PC-3 (cell line): Measurements from ENCODE around the gene AXL. TPM values are rescaled to one million over a fixed set of nuclear protein-coding genes. Genes with fewer than 3 reads are reported as not detected.
A peak's percentile ranks its signal among the peaks of the same experiment; 100 is the strongest.

Experiments used
- ATAC-seq: fragments of 200-7000 bp; cut with Tn5 transposase; 2 replicates; pipeline ENCODE4 v1.9.1; 2020; ENCODE audit warnings: mild to moderate bottlenecking, moderate library complexity
- Bru-seq: library from RNA; stranded (reverse); fragments of 400-500 nt; gene quantifications from one replicate; lab custom pipeline; 2021; lab: Mats Ljungman, UMichigan
- BruChase-seq, 2 experiments: library from RNA; stranded (reverse); fragments of 400-500 nt; gene quantifications; one replicate each; lab custom pipeline; 2021; lab: Mats Ljungman, UMichigan
- BruUV-seq: library from RNA; stranded (reverse); fragments of 400-500 nt; replicated peaks from 2 replicates; lab custom pipeline; 2021; lab: Mats Ljungman, UMichigan
- CTCF ChIA-PET: fragments of 300-600 bp; sonication (Branson Sonifier 250); formaldehyde crosslinking; loops from one replicate; lab custom pipeline; 2022; ENCODE audit warnings: antibody characterized with exemption; lab: Charles Lee
- POLR2A ChIA-PET: fragments of 300-600 bp; sonication (Branson Sonifier 250); formaldehyde crosslinking; loops from one replicate; lab custom pipeline; 2022; ENCODE audit warnings: antibody characterized with exemption; ENCODE audit not compliant: unreplicated experiment; lab: Charles Lee
- DNase-seq: peaks from one replicate; pipeline ENCODE4 v3.0.0-alpha.2; 2015
- H2AFZ ChIP-seq: fragments of 300-600 bp; sonication (generic); 2 replicates; pipeline ENCODE4 v1.6.0; 2016; ENCODE audit warnings: antibody characterized with exemption, low read length
- H3F3A ChIP-seq: fragments of 300-600 bp; sonication (generic); one replicate; pipeline ENCODE4 v1.6.0; 2017; ENCODE audit warnings: antibody characterized with exemption, low read length, control low read depth, mild to moderate bottlenecking; ENCODE audit not compliant: unreplicated experiment
- H3K27ac ChIP-seq: fragments of 300-600 bp; sonication (generic); 2 replicates; pipeline ENCODE4 v1.5.1; 2016; ENCODE audit warnings: mild to moderate bottlenecking, low read length
- H3K27me3 ChIP-seq: fragments of 300-600 bp; sonication (generic); 2 replicates; pipeline ENCODE4 v1.6.1; 2016; ENCODE audit warnings: low read length, mixed read lengths
- H3K36me3 ChIP-seq: fragments of 300-600 bp; sonication (generic); 2 replicates; pipeline ENCODE4 v1.6.1; 2016; ENCODE audit warnings: low read depth, mixed run types, low read length, mixed read lengths
- H3K4me1 ChIP-seq: fragments of 300-600 bp; sonication (generic); 2 replicates; pipeline ENCODE4 v1.5.1; 2016; ENCODE audit warnings: low read length; ENCODE audit not compliant: insufficient read depth
- H3K4me2 ChIP-seq: fragments of 300-600 bp; sonication (generic); 2 replicates; pipeline ENCODE4 v1.6.0; 2016; ENCODE audit warnings: low read length
- H3K4me3 ChIP-seq: fragments of 300-600 bp; sonication (generic); 2 replicates; pipeline ENCODE4 v1.5.1; 2016; ENCODE audit warnings: mild to moderate bottlenecking, low read length, mixed read lengths
- H3K79me2 ChIP-seq: fragments of 300-600 bp; sonication (generic); 2 replicates; pipeline ENCODE4 v1.6.1; 2017; ENCODE audit warnings: low read length, mixed read lengths
- H3K9ac ChIP-seq: fragments of 300-600 bp; sonication (generic); 2 replicates; pipeline ENCODE4 v1.6.0; 2016; ENCODE audit warnings: mild to moderate bottlenecking, low read length
- H3K9me2 ChIP-seq: fragments of 300-600 bp; sonication (generic); replicated peaks from 2 replicates; pipeline ENCODE4 v1.6.1; 2016; ENCODE audit warnings: mixed run types, low read length, mixed read lengths
- H3K9me3 ChIP-seq: fragments of 300-600 bp; sonication (generic); 2 replicates; pipeline ENCODE4 v1.6.1; 2016; ENCODE audit warnings: low read length, mixed read lengths
- H4K20me1 ChIP-seq: fragments of 300-600 bp; sonication (generic); 2 replicates; pipeline ENCODE4 v1.6.1; 2016; ENCODE audit warnings: low read length, mixed read lengths
- CTCF ChIP-seq: fragments of 300-600 bp; sonication (generic); conservative IDR thresholded peaks from 2 replicates; pipeline ENCODE4 v1.5.1; 2017; ENCODE audit warnings: antibody characterized with exemption, low read depth, mild to moderate bottlenecking, low read length
- EZH2 ChIP-seq: fragments of 300-600 bp; sonication (generic); IDR thresholded peaks from one replicate; pipeline ENCODE4 v1.6.1; 2017; ENCODE audit warnings: antibody characterized with exemption, mild to moderate bottlenecking, low read length; ENCODE audit not compliant: unreplicated experiment
- EZH2phosphoT487 ChIP-seq: fragments of 300-600 bp; sonication (generic); IDR thresholded peaks from 2 replicates; pipeline ENCODE4 v1.6.1; 2018; ENCODE audit warnings: mild to moderate bottlenecking, antibody characterized with exemption, low read length, borderline replicate concordance
- intact Hi-C: fragments of 100-400 bp; cut with micrococcal nuclease; formaldehyde crosslinking; loops from 2 replicates; pipeline ENCODE4 v1.9.0; 2023
- long read RNA-seq: library from polyadenylated mRNA; unstranded; transcript quantifications from one replicate; pipeline ENCODE4 v2.0.0, GENCODE V29; 2021; ENCODE audit not compliant: unreplicated experiment
- total RNA-seq: library from RNA; depleted of rRNA; stranded (reverse); fragments of >200 nt; gene quantifications from 2 replicates; pipeline ENCODE4 v1.2.3, GENCODE V29; 2014; rRNA removed

Gene AXL
- total RNA-seq = 172 and 202 TPM in 2 replicates
- Bru-seq, nascent RNA = percentile 86 among the genes with signal in this experiment
- BruChase-seq, experiment 1, labeled RNA remaining after a 6-hour chase = percentile 92 among the genes with signal in this experiment
- percentile 80 among the genes with signal in this experiment for BruChase-seq, experiment 2, labeled RNA remaining after a 2-hour chase
- long read RNA-seq, full-length matches to known transcripts = 36 of 131 reads
- long read RNA-seq, partial matches to known transcripts = 88 of 131 reads
- long read RNA-seq, other reads (novel, unspliced or antisense) = 7 of 131 reads

DNA sequence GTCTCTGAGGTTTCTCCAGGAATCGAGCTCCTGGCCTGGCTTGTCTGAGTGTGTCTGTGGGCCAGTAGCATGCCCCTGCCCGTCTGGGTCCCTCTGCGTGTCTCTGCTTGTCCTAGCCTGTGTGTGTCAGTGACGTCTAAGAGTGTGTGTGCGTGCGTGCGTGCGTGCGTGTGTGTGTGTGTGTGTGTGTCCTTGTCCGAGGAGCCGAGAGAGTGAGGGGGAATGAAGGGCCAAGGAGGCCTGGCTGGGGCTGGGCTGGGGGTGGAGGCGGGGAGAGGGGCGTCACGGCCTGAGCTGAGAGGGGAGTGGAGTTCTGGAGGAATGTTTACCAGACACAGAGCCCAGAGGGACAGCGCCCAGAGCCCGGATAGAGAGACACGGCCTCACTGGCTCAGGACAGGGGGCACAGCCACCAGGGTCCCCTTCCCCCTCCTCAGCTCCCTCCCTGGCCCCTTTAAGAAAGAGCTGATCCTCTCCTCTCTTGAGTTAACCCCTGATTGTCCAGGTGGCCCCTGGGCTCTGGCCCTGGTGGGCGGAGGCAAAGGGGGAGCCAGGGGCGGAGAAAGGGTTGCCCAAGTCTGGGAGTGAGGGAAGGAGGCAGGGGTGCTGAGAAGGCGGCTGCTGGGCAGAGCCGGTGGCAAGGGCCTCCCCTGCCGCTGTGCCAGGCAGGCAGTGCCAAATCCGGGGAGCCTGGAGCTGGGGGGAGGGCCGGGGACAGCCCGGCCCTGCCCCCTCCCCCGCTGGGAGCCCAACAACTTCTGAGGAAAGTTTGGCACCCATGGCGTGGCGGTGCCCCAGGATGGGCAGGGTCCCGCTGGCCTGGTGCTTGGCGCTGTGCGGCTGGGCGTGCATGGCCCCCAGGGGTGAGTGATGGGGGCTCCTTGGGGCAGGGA is at the start of gene AXL:
AXL (plus strand) TSS at position 609 of the 893 bp plus-strand sequence; CDS start at position 779, 170 bp downstream.
- ATAC-seq = peak; percentile 57
- no peaks in the 10 kb centered on the region for H3K9me2 ChIP-seq
- peak within 1 kb of the TSS; percentile 88 for H3K4me3 ChIP-seq
- H3K4me1 ChIP-seq = peaks cover 32% of the 10 kb centered on the region
- H3K27me3 ChIP-seq = no peaks in the 10 kb centered on the region
- no peak for TF ChIP-seq EZH2phosphoT487
- no peak for TF ChIP-seq EZH2
- no peak for TF ChIP-seq CTCF
- H3K27ac ChIP-seq = peak within 1 kb of the TSS; percentile 61
- H3F3A ChIP-seq = peaks cover 3% of the 10 kb centered on the region
- peaks cover 53% of the 10 kb centered on the region for H3K79me2 ChIP-seq
- peak within 1 kb of the TSS; percentile 99 for H3K4me2 ChIP-seq
- CTCF ChIA-PET = no interaction called here
- H4K20me1 ChIP-seq = no peaks in the 10 kb centered on the region
- peak within 1 kb of the TSS; percentile 80 for H3K9ac ChIP-seq
- peak within 1 kb of the TSS; percentile 74 for H2AFZ ChIP-seq
- peak; percentile 56 for DNase-seq
- H3K36me3 ChIP-seq = peaks cover 8% of the 10 kb centered on the region; the same call in 1 of the 2 replicates
- POLR2A ChIA-PET = interaction anchor here (1.5 kb wide), 1 partner anchor 45 kb away, joined by 8 read pairs; the partner anchor contains the start of gene HNRNPUL1
- BruUV-seq = no TSS peak
- intact Hi-C loops = no loop called here
- no peaks in the 10 kb centered on the region for H3K9me3 ChIP-seq

- intact Hi-C loops = no loop called here
- TF ChIP-seq CTCF (no peak), EZH2 (no peak), EZH2phosphoT487 (no peak)
- no peak overlapping the region for H3K4me3 ChIP-seq
- H3K36me3 ChIP-seq = no peaks in the 10 kb centered on the region
- no peaks in the 10 kb centered on the region for H4K20me1 ChIP-seq
- no peak overlapping the region for H3K9ac ChIP-seq
- H3F3A ChIP-seq = no peaks in the 10 kb centered on the region
- H2AFZ ChIP-seq = no peak overlapping the region
- POLR2A ChIA-PET = no interaction called here
- no peaks in the 10 kb centered on the region for H3K9me2 ChIP-seq
- H3K4me1 ChIP-seq = peaks cover 13% of the 10 kb centered on the region
- DNase-seq = no peak
- CTCF ChIA-PET = no interaction called here
- no peak for ATAC-seq
- no TSS peak for BruUV-seq
- no peaks in the 10 kb centered on the region for H3K9me3 ChIP-seq
- H3K79me2 ChIP-seq = no peaks in the 10 kb centered on the region
- H3K4me2 ChIP-seq = no peak overlapping the region
- H3K27ac ChIP-seq = no peak overlapping the region
- H3K27me3 ChIP-seq = no peaks in the 10 kb centered on the region
Observed at GRCh38 chr19:41172297-41173164, 46.5 kb upstream of the AXL start.
